GM23248 (cell line): ENCODE results near the gene ATP10D. TPM values are rescaled to one million over a fixed set of nuclear protein-coding genes. Genes with fewer than 3 reads are reported as not detected.
"Not testable (repeated sequence)": the region's sequence is repeated elsewhere in the genome, so short reads cannot be mapped to it uniquely, and the experiment has no call there.

Experiments
- DNase-seq: peaks from one replicate; pipeline ENCODE4 v3.0.0-alpha.2; 2015
- H2AFZ ChIP-seq: fragments of 200-600 bp; sonication (generic); 2 replicates; pipeline ENCODE4 v1.6.1; 2016; ENCODE audit warnings: antibody characterized with exemption
- H3F3A ChIP-seq: fragments of 200-600 bp; sonication (generic); 2 replicates; pipeline ENCODE4 v1.6.1; 2016; ENCODE audit warnings: mild to moderate bottlenecking, antibody characterized with exemption, mixed run types; ENCODE audit not compliant: insufficient read depth
- H3K27ac ChIP-seq: fragments of 200-600 bp; sonication (generic); 2 replicates; pipeline ENCODE4 v1.5.1; 2016; ENCODE audit warnings: mild to moderate bottlenecking
- H3K27me3 ChIP-seq: fragments of 200-600 bp; sonication (generic); replicated peaks from 2 replicates; pipeline ENCODE4 v1.6.1; 2016; ENCODE audit warnings: mild to moderate bottlenecking; ENCODE audit not compliant: insufficient read depth
- H3K36me3 ChIP-seq: fragments of 200-600 bp; sonication (generic); 2 replicates; pipeline ENCODE4 v1.6.1; 2016; ENCODE audit warnings: low read depth, mild to moderate bottlenecking
- H3K4me1 ChIP-seq: fragments of 200-600 bp; sonication (generic); 2 replicates; pipeline ENCODE4 v1.6.1; 2016; ENCODE audit warnings: mild to moderate bottlenecking; ENCODE audit not compliant: insufficient read depth
- H3K4me2 ChIP-seq: fragments of 200-600 bp; sonication (generic); one replicate; pipeline ENCODE4 v1.6.1; 2016; ENCODE audit warnings: mild to moderate bottlenecking; ENCODE audit not compliant: unreplicated experiment
- H3K4me3 ChIP-seq: fragments of 200-600 bp; sonication (generic); 2 replicates; pipeline ENCODE4 v1.5.1; 2016; ENCODE audit warnings: mild to moderate bottlenecking
- H3K79me2 ChIP-seq: fragments of 200-600 bp; sonication (generic); 2 replicates; pipeline ENCODE4 v1.6.1; 2016; ENCODE audit warnings: mild to moderate bottlenecking; ENCODE audit not compliant: insufficient read depth
- H3K9ac ChIP-seq: fragments of 200-600 bp; sonication (generic); 2 replicates; pipeline ENCODE4 v1.6.1; 2016; ENCODE audit warnings: mild to moderate bottlenecking
- H3K9me2 ChIP-seq: fragments of 200-600 bp; sonication (generic); 2 replicates; pipeline ENCODE4 v1.6.1; 2016; ENCODE audit warnings: mixed run types, mild to moderate bottlenecking, moderate library complexity; ENCODE audit not compliant: insufficient read depth
- H3K9me3 ChIP-seq: fragments of 200-600 bp; sonication (generic); one replicate; pipeline ENCODE4 v1.6.1; 2017; ENCODE audit warnings: low read depth
- H4K20me1 ChIP-seq: fragments of 200-600 bp; sonication (generic); 2 replicates; pipeline ENCODE4 v1.6.0; 2016; ENCODE audit not compliant: insufficient read depth
- EZH2 ChIP-seq: fragments of 200-600 bp; sonication (generic); IDR thresholded peaks from 2 replicates; pipeline ENCODE4 v1.6.1; 2018; ENCODE audit warnings: antibody characterized with exemption, mild to moderate bottlenecking; ENCODE audit not compliant: insufficient read depth, poor library complexity, severe bottlenecking
- EZH2phosphoT487 ChIP-seq: fragments of 200-600 bp; sonication (generic); IDR thresholded peaks from 2 replicates; pipeline ENCODE4 v1.6.1; 2018; ENCODE audit warnings: antibody characterized with exemption, moderate library complexity, mild to moderate bottlenecking, low read depth; ENCODE audit not compliant: insufficient read depth
- WGBS, 2 experiments: methylation state at CpG; one replicate each; pipeline ENCODE4 v1.1.6; 2015 to 2017; ENCODE audit warnings: low lambda C conversion rate in 2 of 2, low coverage in 1 of 2; ENCODE audit errors: missing lambda C conversion rate in 2 of 2; 5-methylcytosine and 5-hydroxymethylcytosine counted together
- in situ Hi-C: fragments of 300-500 bp; cut with MboI; formaldehyde crosslinking; loops from 2 replicates; pipeline ENCODE4 v1.15.0; 2020
- polyA plus RNA-seq: library from polyadenylated mRNA; unstranded; fragments of >200 nt; fragmentation: Nextera tagmentation; extraction: Ambion mirVana; gene quantifications from 2 replicates; pipeline ENCODE4 v1.2.1, GENCODE V29; 2016
- total RNA-seq: library from RNA; depleted of rRNA; stranded (reverse); fragments of >200 nt; shearing (Covaris generic); gene quantifications from 2 replicates; pipeline ENCODE4 v1.2.3, GENCODE V29; 2014

Gene ATP10D
- total and polyA plus RNA-seq, 2 experiments from 2014 or later: 34.9 to 45.4 TPM

- Histone ChIP-seq H3K27ac (0 out of 2 replicates have a peak overlapping the region, but pooled peaks have one; percentile 20), H3K4me1 (peaks cover 21% of the 10 kb centered on the region), H4K20me1 (no peaks in the 10 kb centered on the region), H3K4me2 (peak overlapping the region; percentile 28), H3K9ac (no peak overlapping the region), H3K27me3 (no peaks in the 10 kb centered on the region), H3K36me3 (peaks cover 35% of the 10 kb centered on the region), H2AFZ (no peak overlapping the region), H3K9me2 (no peaks in the 10 kb centered on the region; the same call in 1 of the 2 replicates), H3K79me2 (no peaks in the 10 kb centered on the region), H3F3A (no peaks in the 10 kb centered on the region), H3K4me3 (no peak overlapping the region), H3K9me3 (no peaks in the 10 kb centered on the region)
- WGBS, 2 experiments: 66 to 69% methylated on average over 2 of the region's 2 CpGs
- no peak for TF ChIP-seq EZH2phosphoT487
- TF ChIP-seq EZH2: no peak
- DNase-seq: peak; percentile 54
- in situ Hi-C loops: no loop called here
These were observed 58.3 kb downstream of the ATP10D start for GRCh38 chr4:47543331-47543730.

- H4K20me1 ChIP-seq, H3F3A ChIP-seq, H3K27ac ChIP-seq, H2AFZ ChIP-seq, in situ Hi-C loops, H3K9me2 ChIP-seq, H3K9me3 ChIP-seq, H3K9ac ChIP-seq, DNase-seq, H3K27me3 ChIP-seq, H3K4me2 ChIP-seq, H3K79me2 ChIP-seq, H3K4me3 ChIP-seq: not testable (repeated sequence)
- 91 to 94% methylated on average over 7 of the region's 7 CpGs for WGBS, 2 experiments
- Histone ChIP-seq H3K36me3 (peaks cover 57% of the 10 kb centered on the region), H3K4me1 (peaks cover 14% of the 10 kb centered on the region)
These were observed 65.3 kb downstream of the ATP10D start for GRCh38 chr4:47550357-47550756.

- DNase-seq: no peak
- Histone ChIP-seq H3F3A (peaks cover 8% of the 10 kb centered on the region), H3K79me2 (no peaks in the 10 kb centered on the region), H3K4me2 (no peak overlapping the region), H3K36me3 (peaks cover 52% of the 10 kb centered on the region), H3K27ac (peak overlapping the region; percentile 56), H3K9ac (no peak overlapping the region), H3K27me3 (no peaks in the 10 kb centered on the region), H3K4me1 (peaks cover 14% of the 10 kb centered on the region), H3K4me3 (no peak overlapping the region), H2AFZ (no peak overlapping the region), H4K20me1 (no peaks in the 10 kb centered on the region), H3K9me3 (no peaks in the 10 kb centered on the region), H3K9me2 (no peaks in the 10 kb centered on the region)
- TF ChIP-seq EZH2phosphoT487 (no peak), EZH2 (no peak)
- in situ Hi-C loops: no loop called here
- 96 to 99% methylated on average over 7 of the region's 7 CpGs for WGBS, 2 experiments
These were observed 65.9 kb downstream of the ATP10D start for GRCh38 chr4:47550899-47551548.

- no peaks in the 10 kb centered on the region for H3K9me2 ChIP-seq
- TF ChIP-seq EZH2 (no peak), EZH2phosphoT487 (no peak)
- in situ Hi-C loops: no loop called here
- no peak overlapping the region for H3K9ac ChIP-seq
- peaks cover 8% of the 10 kb centered on the region for H3F3A ChIP-seq
- H4K20me1 ChIP-seq: no peaks in the 10 kb centered on the region
- no peaks in the 10 kb centered on the region for H3K27me3 ChIP-seq
- peaks cover 57% of the 10 kb centered on the region for H3K36me3 ChIP-seq
- H3K4me2 ChIP-seq: peak overlapping the region; percentile 2
- no peaks in the 10 kb centered on the region for H3K79me2 ChIP-seq
- peak; percentile 72 for DNase-seq
- peak overlapping the region; percentile 56 for H3K27ac ChIP-seq
- H3K9me3 ChIP-seq: no peaks in the 10 kb centered on the region
- H3K4me3 ChIP-seq: no peak overlapping the region
- peaks cover 14% of the 10 kb centered on the region for H3K4me1 ChIP-seq
- no peak overlapping the region for H2AFZ ChIP-seq
These were observed 66.6 kb downstream of the ATP10D start for GRCh38 chr4:47551682-47552081.
